ENCODE results near the gene SORL1. TPM values are rescaled to one million over a fixed set of nuclear protein-coding genes. Genes with fewer than 3 reads are reported as not detected.

SORL1 gene
- total RNA-seq, 1 experiment from 2014 or later: 68.3 TPM

DNA sequence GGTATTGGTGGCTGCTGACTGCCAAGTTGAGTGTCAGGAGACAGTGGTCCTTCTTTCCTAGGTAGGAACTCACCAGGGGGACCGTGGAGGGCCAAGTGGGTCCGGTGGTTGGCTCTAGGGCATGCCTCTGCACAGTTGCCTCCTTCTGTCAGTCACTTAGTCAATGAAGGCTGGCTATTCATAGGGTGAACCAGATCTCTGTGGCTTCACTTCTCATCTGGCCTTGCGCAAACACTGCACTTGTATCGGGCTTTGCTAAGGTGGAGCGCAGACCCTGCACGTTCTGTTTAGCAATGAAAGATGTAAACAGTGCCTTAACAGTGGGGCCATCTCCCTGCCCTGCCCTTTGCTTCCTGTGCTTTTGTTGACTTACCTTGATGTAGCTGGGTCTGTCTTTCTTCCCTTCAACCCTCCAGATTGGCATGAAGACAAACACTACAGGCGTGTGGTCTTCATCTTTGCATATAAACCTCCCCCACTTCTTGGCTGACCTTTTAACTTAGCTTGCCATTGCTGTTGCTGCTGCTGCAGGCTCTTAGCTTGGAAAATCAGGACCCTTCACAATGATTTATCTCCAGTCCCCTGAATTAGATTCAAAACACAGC lies 7.4 kb downstream of the SORL1 start:
- no peaks in the 10 kb centered on the region for H3K23me2 ChIP-seq (ENCODE audit: insufficient read length, low read depth, low read length, poor library complexity, severe bottlenecking)
- DNase-seq: no peak
- H4K5ac ChIP-seq (ENCODE audit: insufficient read length, low read depth, low read length): no peak overlapping the region
- no peak overlapping the region for H3K14ac ChIP-seq (ENCODE audit: insufficient read depth, low read length)
- no peaks in the 10 kb centered on the region for H3K9me3 ChIP-seq (ENCODE audit: control insufficient read depth, low read depth, low read length)
- H3K4me2 ChIP-seq (ENCODE audit: insufficient read depth, insufficient read length, low read length): no peak overlapping the region
- peaks cover 29% of the 10 kb centered on the region; the same call in 1 of the 2 replicates for H3K4me1 ChIP-seq (ENCODE audit: insufficient read depth, low read length)
- H3K27me3 ChIP-seq (ENCODE audit: insufficient read depth, low read length): no peaks in the 10 kb centered on the region
- H2BK120ac ChIP-seq (ENCODE audit: low read depth, low read length, poor library complexity, severe bottlenecking): no peak overlapping the region
- no peak overlapping the region; a peak in 1 of 5 replicates for H3K4me3 Mint-ChIP-seq
- H3K27me3 Mint-ChIP-seq (ENCODE audit: low read depth): no peaks in the 10 kb centered on the region
- H3K27ac ChIP-seq (ENCODE audit: insufficient read length, low read depth, low read length): no peak overlapping the region
- H4K8ac ChIP-seq (replicated peaks; ENCODE audit: insufficient read length, low read depth, low read length): no peak overlapping the region
- H3K79me1 ChIP-seq (ENCODE audit: insufficient read depth, low read depth, low read length, poor library complexity, severe bottlenecking): peaks cover 4% of the 10 kb centered on the region
- no peak overlapping the region for H2BK20ac ChIP-seq (ENCODE audit: low read depth, low read length, poor library complexity, severe bottlenecking)
- peak overlapping the region; percentile 1 to 81 (median 3); a peak in 4 of 7 replicates for H3K27ac Mint-ChIP-seq
- no peak overlapping the region for H3K18ac ChIP-seq (ENCODE audit: insufficient read length, low read depth, low read length)
- no peak overlapping the region for H2BK5ac ChIP-seq (ENCODE audit: insufficient read length, low read length)
- peaks cover 83 to 89% of the 10 kb centered on the region in 2 experiments for H3K4me1 Mint-ChIP-seq
- TF ChIP-seq, protein P1, sequence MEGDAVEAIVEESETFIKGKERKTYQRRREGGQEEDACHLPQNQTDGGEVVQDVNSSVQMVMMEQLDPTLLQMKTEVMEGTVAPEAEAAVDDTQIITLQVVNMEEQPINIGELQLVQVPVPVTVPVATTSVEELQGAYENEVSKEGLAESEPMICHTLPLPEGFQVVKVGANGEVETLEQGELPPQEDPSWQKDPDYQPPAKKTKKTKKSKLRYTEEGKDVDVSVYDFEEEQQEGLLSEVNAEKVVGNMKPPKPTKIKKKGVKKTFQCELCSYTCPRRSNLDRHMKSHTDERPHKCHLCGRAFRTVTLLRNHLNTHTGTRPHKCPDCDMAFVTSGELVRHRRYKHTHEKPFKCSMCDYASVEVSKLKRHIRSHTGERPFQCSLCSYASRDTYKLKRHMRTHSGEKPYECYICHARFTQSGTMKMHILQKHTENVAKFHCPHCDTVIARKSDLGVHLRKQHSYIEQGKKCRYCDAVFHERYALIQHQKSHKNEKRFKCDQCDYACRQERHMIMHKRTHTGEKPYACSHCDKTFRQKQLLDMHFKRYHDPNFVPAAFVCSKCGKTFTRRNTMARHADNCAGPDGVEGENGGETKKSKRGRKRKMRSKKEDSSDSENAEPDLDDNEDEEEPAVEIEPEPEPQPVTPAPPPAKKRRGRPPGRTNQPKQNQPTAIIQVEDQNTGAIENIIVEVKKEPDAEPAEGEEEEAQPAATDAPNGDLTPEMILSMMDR (conservative IDR thresholded peaks at IDR 0.05): no peak
- WGBS (ENCODE audit: extremely low coverage, insufficient read length, low lambda C conversion rate): no CpG with 5 or more reads among the region's 7 CpGs
- no peak overlapping the region for H2BK15ac ChIP-seq (ENCODE audit: low read depth, low read length)
- H3K23ac ChIP-seq (ENCODE audit: insufficient read length, low read depth, low read length): no peak overlapping the region
- H3K36me3 Mint-ChIP-seq (ENCODE audit: insufficient read depth in 1 of 3, low read depth in 3 of 3): peaks cover 5 to 6% (median 6%) of the 10 kb centered on the region in 3 experiments
- H3K4ac ChIP-seq (ENCODE audit: low read depth, low read length): no peak overlapping the region
- no peak overlapping the region for H3K56ac ChIP-seq (ENCODE audit: insufficient read length, low read depth, low read length)
- H3K9ac ChIP-seq (ENCODE audit: extremely low read depth, insufficient read length, low read length): no peak overlapping the region
- no peak overlapping the region for H2AFZ ChIP-seq (ENCODE audit: low read length)
- H3T11ph ChIP-seq (ENCODE audit: low read length): no peak overlapping the region
- H3K9me3 Mint-ChIP-seq: no peaks in the 10 kb centered on the region
- H4K91ac ChIP-seq (ENCODE audit: insufficient read length, low read depth, low read length): no peak overlapping the region
- no peak overlapping the region for H2BK12ac ChIP-seq (ENCODE audit: insufficient read length, low read depth, low read length)
- H4K20me1 ChIP-seq (ENCODE audit: control insufficient read depth, insufficient read depth, insufficient read length): no peaks in the 10 kb centered on the region
- H3K79me2 ChIP-seq (ENCODE audit: insufficient read depth, low read length): peaks cover 26% of the 10 kb centered on the region; the same call in 1 of the 2 replicates
- H2AK5ac ChIP-seq (ENCODE audit: insufficient read length, low read length): no peak overlapping the region

Measured in H9 (cell line).